DND-41 (cell line): ENCODE measurements around the gene DPYSL3.

ENCODE experiments used
- ATAC-seq: fragments of 200-7000 bp; cut with Tn5 transposase; 3 replicates; pipeline ENCODE4 v1.9.1; 2021; ENCODE audit warnings: low read depth; ENCODE audit not compliant: insufficient read depth
- DNase-seq: peaks from one replicate; pipeline ENCODE4 v3.0.0-alpha.2; 2020
- H2AFZ ChIP-seq: 2 replicates; pipeline ENCODE4 v1.6.0; 2012; ENCODE audit warnings: low read depth, low read length
- H3K27ac ChIP-seq: 2 replicates; pipeline ENCODE4 v1.5.1; 2012; ENCODE audit warnings: low read length, inconsistent platforms
- H3K27me3 ChIP-seq: fragments of 200-600 bp; sonication (generic); 2 replicates; pipeline ENCODE4 v1.6.0; 2012; ENCODE audit warnings: low read length, mild to moderate bottlenecking, inconsistent platforms; ENCODE audit not compliant: insufficient read depth, poor library complexity
- H3K36me3 ChIP-seq: 2 replicates; pipeline ENCODE4 v1.5.1; 2012; ENCODE audit warnings: low read length, inconsistent platforms; ENCODE audit not compliant: insufficient read depth
- H3K4me1 ChIP-seq: 2 replicates; pipeline ENCODE4 v1.5.1; 2012; ENCODE audit warnings: mild to moderate bottlenecking, low read length; ENCODE audit not compliant: insufficient read depth
- H3K4me2 ChIP-seq: 2 replicates; pipeline ENCODE4 v1.6.0; 2012; ENCODE audit warnings: mild to moderate bottlenecking, moderate library complexity, low read length, inconsistent platforms; ENCODE audit not compliant: insufficient read depth
- H3K4me3 ChIP-seq, 2 experiments: fragments of 200-600 bp in 1 of 2; shearing (Covaris generic) in 1 of 2; 2 replicates each; pipeline ENCODE4 v1.5.1; 2012 to 2016; ENCODE audit warnings: inconsistent platforms in 2 of 2, low read length in 2 of 2, mild to moderate bottlenecking in 2 of 2, low read depth in 1 of 2, moderate library complexity in 1 of 2
- H3K79me2 ChIP-seq: 2 replicates; pipeline ENCODE4 v1.6.0; 2012; ENCODE audit warnings: low read length, inconsistent platforms; ENCODE audit not compliant: insufficient read depth
- H3K9ac ChIP-seq: 2 replicates; pipeline ENCODE4 v1.6.0; 2012; ENCODE audit warnings: low read depth, mild to moderate bottlenecking, inconsistent platforms, low read length, moderate library complexity
- H3K9me3 ChIP-seq: 2 replicates; pipeline ENCODE4 v1.5.1; 2012; ENCODE audit warnings: low read length, moderate library complexity, mild to moderate bottlenecking, inconsistent platforms; ENCODE audit not compliant: insufficient read depth, severe bottlenecking
- H4K20me1 ChIP-seq: 2 replicates; pipeline ENCODE4 v1.6.0; 2012; ENCODE audit warnings: low read length; ENCODE audit not compliant: insufficient read depth
- EZH2 ChIP-seq: IDR thresholded peaks from 3 replicates; pipeline ENCODE4 v1.6.1; 2012; ENCODE audit warnings: borderline replicate concordance, low read depth, mild to moderate bottlenecking, moderate library complexity, low read length, inconsistent platforms; ENCODE audit not compliant: severe bottlenecking
- TF ChIP-seq, protein P1 (sequence below): IDR thresholded peaks from 2 replicates; pipeline ENCODE4 v1.5.1; 2012; ENCODE audit warnings: borderline replicate concordance, low read length, moderate library complexity, mild to moderate bottlenecking; ENCODE audit not compliant: poor library complexity, severe bottlenecking; ENCODE audit errors: extremely low read depth

Gene DPYSL3

DNA sequence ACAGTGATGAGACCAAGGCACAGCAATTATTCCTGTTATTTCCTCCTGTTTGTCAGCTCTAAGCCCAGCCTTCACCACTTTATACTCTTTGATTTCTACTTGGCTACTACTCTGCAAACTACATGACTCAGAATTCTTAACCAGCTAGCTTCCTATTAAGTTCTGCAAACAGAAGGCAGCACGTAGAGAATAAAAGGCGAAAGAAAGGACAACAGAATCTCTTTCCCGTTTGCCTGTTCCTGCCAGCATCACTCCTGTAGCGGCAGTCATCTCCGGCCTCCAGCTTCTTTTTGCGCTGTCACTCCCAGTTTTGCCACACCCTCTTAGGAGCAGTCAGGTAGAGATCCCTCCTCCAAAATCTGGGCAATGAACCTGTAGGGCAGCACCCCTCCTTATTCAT, 29.9 kb downstream of the DPYSL3 start:
- no peaks in the 10 kb centered on the region for H3K9me3 ChIP-seq
- DNase-seq, result no peak
- H3K4me3 ChIP-seq, result no peak overlapping the region
- ATAC-seq, result no peak
- H3K9ac ChIP-seq, result no peak overlapping the region
- H3K4me1 ChIP-seq, result no peaks in the 10 kb centered on the region
- H3K4me2 ChIP-seq, result no peak overlapping the region
- no peak overlapping the region for H2AFZ ChIP-seq
- H3K27ac ChIP-seq, result no peak overlapping the region
- no peaks in the 10 kb centered on the region for H3K36me3 ChIP-seq
- H3K27me3 ChIP-seq, result no peaks in the 10 kb centered on the region
- TF ChIP-seq, protein P1, sequence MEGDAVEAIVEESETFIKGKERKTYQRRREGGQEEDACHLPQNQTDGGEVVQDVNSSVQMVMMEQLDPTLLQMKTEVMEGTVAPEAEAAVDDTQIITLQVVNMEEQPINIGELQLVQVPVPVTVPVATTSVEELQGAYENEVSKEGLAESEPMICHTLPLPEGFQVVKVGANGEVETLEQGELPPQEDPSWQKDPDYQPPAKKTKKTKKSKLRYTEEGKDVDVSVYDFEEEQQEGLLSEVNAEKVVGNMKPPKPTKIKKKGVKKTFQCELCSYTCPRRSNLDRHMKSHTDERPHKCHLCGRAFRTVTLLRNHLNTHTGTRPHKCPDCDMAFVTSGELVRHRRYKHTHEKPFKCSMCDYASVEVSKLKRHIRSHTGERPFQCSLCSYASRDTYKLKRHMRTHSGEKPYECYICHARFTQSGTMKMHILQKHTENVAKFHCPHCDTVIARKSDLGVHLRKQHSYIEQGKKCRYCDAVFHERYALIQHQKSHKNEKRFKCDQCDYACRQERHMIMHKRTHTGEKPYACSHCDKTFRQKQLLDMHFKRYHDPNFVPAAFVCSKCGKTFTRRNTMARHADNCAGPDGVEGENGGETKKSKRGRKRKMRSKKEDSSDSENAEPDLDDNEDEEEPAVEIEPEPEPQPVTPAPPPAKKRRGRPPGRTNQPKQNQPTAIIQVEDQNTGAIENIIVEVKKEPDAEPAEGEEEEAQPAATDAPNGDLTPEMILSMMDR, result no peak
- TF ChIP-seq EZH2, result no peak
- no peaks in the 10 kb centered on the region for H4K20me1 ChIP-seq
- H3K79me2 ChIP-seq, result no peaks in the 10 kb centered on the region

- H3K36me3 ChIP-seq, result no peaks in the 10 kb centered on the region
- H3K4me2 ChIP-seq, result no peak overlapping the region
- no peak overlapping the region for H2AFZ ChIP-seq
- H3K4me1 ChIP-seq, result no peaks in the 10 kb centered on the region
- H3K4me3 ChIP-seq, result no peak overlapping the region
- H4K20me1 ChIP-seq, result no peaks in the 10 kb centered on the region
- DNase-seq (no peak), ATAC-seq (no peak)
- no peak for TF ChIP-seq EZH2
- TF ChIP-seq, protein P1, result no peak
- no peaks in the 10 kb centered on the region for H3K79me2 ChIP-seq
- no peaks in the 10 kb centered on the region for H3K9me3 ChIP-seq
- no peak overlapping the region for H3K27ac ChIP-seq
- H3K9ac ChIP-seq, result no peak overlapping the region
- H3K27me3 ChIP-seq, result no peaks in the 10 kb centered on the region
These were observed 30.4 kb downstream of the DPYSL3 start for GRCh38 chr5:147479444-147479843.

GRCh38 chr5:147474140-147474539, 35.7 kb downstream of the DPYSL3 start:
- no peak for ATAC-seq
- no peak for TF ChIP-seq EZH2
- TF ChIP-seq, protein P1, result no peak
- H2AFZ ChIP-seq, result no peak overlapping the region
- no peak overlapping the region for H3K4me3 ChIP-seq
- no peak overlapping the region for H3K27ac ChIP-seq
- no peaks in the 10 kb centered on the region for H4K20me1 ChIP-seq
- no peak overlapping the region for H3K9ac ChIP-seq
- no peaks in the 10 kb centered on the region for H3K4me1 ChIP-seq
- no peaks in the 10 kb centered on the region for H3K79me2 ChIP-seq
- no peaks in the 10 kb centered on the region for H3K27me3 ChIP-seq
- DNase-seq, result no peak
- no peaks in the 10 kb centered on the region for H3K9me3 ChIP-seq
- H3K36me3 ChIP-seq, result no peaks in the 10 kb centered on the region
- no peak overlapping the region for H3K4me2 ChIP-seq
